GM12878 (cell line): ENCODE results near the gene PMP22. TPM values are rescaled to one million over a fixed set of nuclear protein-coding genes. Genes with fewer than 3 reads are reported as not detected.

ENCODE experiments used
- CBX5 ChIP-seq: sonication (generic); IDR thresholded peaks from 2 replicates; pipeline ENCODE4 v1.6.1; 2016; ENCODE audit warnings: low read depth, moderate library complexity, mild to moderate bottlenecking, inconsistent platforms
- CEBPZ ChIP-seq: fragments of 150-350 bp; IDR thresholded peaks from 2 replicates; pipeline ENCODE4 v1.6.1; 2016; ENCODE audit warnings: low read depth, low read length
- ESRRA ChIP-seq: IDR thresholded peaks from 2 replicates; pipeline ENCODE4 v1.6.1; 2012; ENCODE audit warnings: mild to moderate bottlenecking, low read length, improper control_type of control experiment
- FOXM1 ChIP-seq: IDR thresholded peaks from 2 replicates; pipeline ENCODE4 v1.6.1; 2012; ENCODE audit warnings: low read depth, mild to moderate bottlenecking, inconsistent platforms, low read length, moderate library complexity
- HCFC1 ChIP-seq: fragments of 150-350 bp; IDR thresholded peaks from 2 replicates; pipeline ENCODE4 v1.6.1; 2014; ENCODE audit warnings: low read length
- MLLT1 ChIP-seq: fragments of 450-650 bp; IDR thresholded peaks from 2 replicates; pipeline ENCODE4 v1.6.1; 2016; ENCODE audit warnings: mild to moderate bottlenecking
- NR2C2 ChIP-seq: IDR thresholded peaks from 2 replicates; pipeline ENCODE4 v1.6.1; 2011; ENCODE audit warnings: borderline replicate concordance, low read depth; ENCODE audit not compliant: control insufficient read depth, insufficient read length
- RFX5 ChIP-seq: IDR thresholded peaks from 2 replicates; pipeline ENCODE4 v1.6.1; 2011; ENCODE audit warnings: low read depth, low read length, improper control_type of control experiment
- STAT3 ChIP-seq: IDR thresholded peaks from 2 replicates; pipeline ENCODE4 v1.6.1; 2011; ENCODE audit warnings: low read depth, low read length, improper control_type of control experiment
- TCF7 ChIP-seq: IDR thresholded peaks from 2 replicates; pipeline ENCODE4 v1.6.1; 2014; ENCODE audit warnings: antibody characterized with exemption, borderline replicate concordance
- polyA plus RNA-seq, 11 experiments: library from polyadenylated mRNA; depleted of rRNA in 4 of 11; unstranded in 6 of 11; stranded (reverse) in 5 of 11; fragments of >200 nt; fragmentation: Nextera tagmentation in 4 of 11; fragmentation: Illumina TruSeq in 1 of 11; extraction: Ambion mirVana in 4 of 11; extraction: Trizol in 1 of 11; gene quantifications; 1 replicate in 1 of 11; 2 replicates in 10 of 11; pipeline versions ENCODE4 v1.2.1 to v1.2.3, GENCODE V29; 2011 to 2016; ENCODE audit warnings: inconsistent platforms in 2 of 11, missing spikeins in 2 of 11, low read depth in 1 of 11
- total RNA-seq, 4 experiments: library from RNA; depleted of rRNA in 3 of 4; stranded (reverse); fragments of >200 nt in 3 of 4; fragmentation: Illumina TruSeq in 1 of 4; extraction: Trizol in 1 of 4; gene quantifications; 2 replicates each; pipeline versions ENCODE4 v1.2.1 to v1.2.3, GENCODE V29; 2013 to 2021

The PMP22 gene
- total and polyA plus RNA-seq, 10 of the 15 experiments (the other 5 are each of a cell fraction or from before 2014, with no cell fraction given) = 0.59 TPM; not detected in 9

GRCh38 chr17:15213381-15214087 lies 51.6 kb downstream of the PMP22 start (continued):
- no peak for TF ChIP-seq CEBPZ
- no peak for TF ChIP-seq HCFC1
- no peak for TF ChIP-seq ESRRA
- TF ChIP-seq CBX5 = no peak
- no peak for TF ChIP-seq STAT3
- TF ChIP-seq FOXM1 = no peak
- no peak for TF ChIP-seq RFX5
- TF ChIP-seq MLLT1 = no peak
- no peak for TF ChIP-seq TCF7
- TF ChIP-seq NR2C2 = no peak
